ENCODE results near the gene SPATA9. TPM values are rescaled to one million over a fixed set of nuclear protein-coding genes. Genes with fewer than 3 reads are reported as not detected.

The SPATA9 gene
- total and polyA plus RNA-seq, 2 of the 8 experiments (the other 6 are each of a cell fraction or from before 2014, with no cell fraction given) = not detected

GRCh38 chr5:95730730-95731570 lies 48.2 kb upstream of the SPATA9 start, which contains the start of gene RHOBTB3:
TSS of gene RHOBTB3 (plus strand) at chr5:95731336. CDS start at chr5:95731683, 347 bp downstream.
- peaks cover 1 to 43% (median 19%) of the 10 kb centered on the region in 4 experiments for H3K27me3 ChIP-seq (replicated peaks in 1 of 4; ENCODE audit: control insufficient read depth in 3 of 4, extremely low read depth in 1 of 4, insufficient read depth in 3 of 4, low read length in 3 of 4)
- peak; percentile 95 for TF ChIP-seq RBBP5 (IDR thresholded peaks at IDR 0.05; ENCODE audit: borderline replicate concordance, low read depth, low read length)
- TF ChIP-seq CHD1 (IDR thresholded peaks at IDR 0.05; ENCODE audit: low read depth, low read length) = no peak
- TF ChIP-seq SP1 (IDR thresholded peaks at IDR 0.05; ENCODE audit: low read depth, low read length) = peak; percentile 59; the same call in 1 of the 2 replicates
- TF ChIP-seq POLR2AphosphoS5 (IDR thresholded peaks at IDR 0.05; ENCODE audit: low read depth, low read length) = peak; percentile 34
- TF ChIP-seq TCF12 (IDR thresholded peaks at IDR 0.05; ENCODE audit: low read depth, low read length) = 0 out of 2 replicates have a peak, but pooled peaks have one; percentile 53

More at GRCh38 chr5:95730730-95731570, 48.2 kb upstream of the SPATA9 start, which contains the start of gene RHOBTB3:
- Histone ChIP-seq H2AK5ac (ENCODE audit: low read depth, low read length) (no peak within 1 kb of the TSS), H3K23ac (ENCODE audit: insufficient read length) (no peak within 1 kb of the TSS), H3K56ac (replicated peaks; ENCODE audit: insufficient read length, low read depth, low read length) (peak within 1 kb of the TSS; percentile 7), H2BK5ac (ENCODE audit: low read depth, low read length) (0 out of 2 replicates have a peak within 1 kb of the TSS, but pooled peaks have one; percentile 17), H3K9me3 (ENCODE audit: insufficient read depth in 2 of 2, low read depth in 1 of 2, low read length in 1 of 2) (no peaks in the 10 kb centered on the region), H3K18ac (ENCODE audit: extremely low read depth, low read length) (peak within 1 kb of the TSS; percentile 36; the same call in 1 of the 2 replicates), H4K20me1 (replicated peaks in 1 of 2; ENCODE audit: control insufficient read depth in 1 of 2, insufficient read depth in 2 of 2, low read length in 2 of 2) (no peaks in the 10 kb centered on the region), H3K36me3 (ENCODE audit: control insufficient read depth in 2 of 4, insufficient read depth in 4 of 4, low read length in 3 of 4) (no peaks in the 10 kb centered on the region), H3K9ac (replicated peaks in 1 of 4; ENCODE audit: extremely low read depth in 1 of 4, low read depth in 3 of 4, low read length in 3 of 4) (peak within 1 kb of the TSS; percentile 65 to 80 (median 72)), H4K5ac (ENCODE audit: insufficient read length, low read depth, low read length) (peak within 1 kb of the TSS; percentile 18), H4K8ac (ENCODE audit: extremely low read depth, insufficient read depth, low read length) (peak within 1 kb of the TSS; percentile 81), H4K91ac (replicated peaks; ENCODE audit: insufficient read length, low read length) (peak within 1 kb of the TSS; percentile 38), H3K27ac (ENCODE audit: low read depth, low read length) (no peak within 1 kb of the TSS), H2AFZ (ENCODE audit: low read length) (peak within 1 kb of the TSS; percentile 91), H2BK15ac (ENCODE audit: low read length) (peak within 1 kb of the TSS; percentile 97; the same call in 1 of the 2 replicates), H3K23me2 (ENCODE audit: low read depth, low read length) (peaks cover 6% of the 10 kb centered on the region), H2BK20ac (ENCODE audit: low read length) (no peak within 1 kb of the TSS), H3K4me2 (ENCODE audit: insufficient read depth in 1 of 2, low read depth in 2 of 2, low read length in 2 of 2) (peak within 1 kb of the TSS; percentile 89 to 92), H3K79me1 (ENCODE audit: low read depth, low read length) (no peaks in the 10 kb centered on the region), H3K4me3 (ENCODE audit: extremely low read depth in 1 of 4, insufficient read depth in 2 of 4, low read depth in 3 of 4, low read length in 4 of 4) (peak within 1 kb of the TSS; percentile 78 to 84 (median 82)), H3K4ac (replicated peaks; ENCODE audit: insufficient read length, low read depth, low read length) (no peak within 1 kb of the TSS), H3K4me1 (replicated peaks in 1 of 4; ENCODE audit: control insufficient read depth in 3 of 4, insufficient read depth in 4 of 4, low read length in 3 of 4) (peaks cover 0 to 12% (median 8%) of the 10 kb centered on the region in 4 experiments; a peak in 5 of 7 replicates), H2BK120ac (replicated peaks; ENCODE audit: low read depth, low read length) (no peak within 1 kb of the TSS), H2BK12ac (ENCODE audit: low read depth, low read length) (peak within 1 kb of the TSS; percentile 75; the same call in 1 of the 2 replicates), H3K14ac (ENCODE audit: insufficient read length) (no peak within 1 kb of the TSS), H3K79me2 (ENCODE audit: control insufficient read depth in 1 of 2, insufficient read depth in 2 of 2, low read length in 2 of 2) (no peaks in the 10 kb centered on the region)
- no peak for FAIRE-seq
- ChIA-PET POLR2A (ENCODE audit: partially characterized antibody) (interaction anchor here (1.2 to 2.8 kb wide), 6 partner anchors 10 to 104 kb away, joined by 3 to 24 read pairs (median 4); partner anchors contain the start of genes GLRX and RFESD), CTCF (ENCODE audit: partially characterized antibody) (interaction anchor here (0.8 to 2.3 kb wide), 13 partner anchors 11 to 606 kb away, joined by 3 to 13 read pairs (median 3); partner anchors contain the start of gene RFESD)
- peak in 1 of 2 experiments; percentile 84 for DNase-seq (ENCODE audit: low read depth in 1 of 2, low spot score in 2 of 2)
- 4% methylated on average over 28 of the region's 78 CpGs; no CpG with 5 or more reads in 1 of the 2 experiments for WGBS, 2 experiments (ENCODE audit: extremely low coverage in 1 of 2, insufficient coverage in 1 of 2, insufficient read length in 1 of 2, insufficient replicate concordance in 2 of 2, low coverage in 1 of 2, low lambda C conversion rate in 2 of 2, missing lambda C conversion rate in 1 of 2)
